ENCODE data around the gene PCNT. TPM values are rescaled to one million over a fixed set of nuclear protein-coding genes. Genes with fewer than 3 reads are reported as not detected.

The PCNT gene
- total and polyA plus RNA-seq, 9 of the 15 experiments (the other 6 are each of a cell fraction or from before 2014, with no cell fraction given), result 9.1 to 53.5 (median 31.3) TPM

DNA sequence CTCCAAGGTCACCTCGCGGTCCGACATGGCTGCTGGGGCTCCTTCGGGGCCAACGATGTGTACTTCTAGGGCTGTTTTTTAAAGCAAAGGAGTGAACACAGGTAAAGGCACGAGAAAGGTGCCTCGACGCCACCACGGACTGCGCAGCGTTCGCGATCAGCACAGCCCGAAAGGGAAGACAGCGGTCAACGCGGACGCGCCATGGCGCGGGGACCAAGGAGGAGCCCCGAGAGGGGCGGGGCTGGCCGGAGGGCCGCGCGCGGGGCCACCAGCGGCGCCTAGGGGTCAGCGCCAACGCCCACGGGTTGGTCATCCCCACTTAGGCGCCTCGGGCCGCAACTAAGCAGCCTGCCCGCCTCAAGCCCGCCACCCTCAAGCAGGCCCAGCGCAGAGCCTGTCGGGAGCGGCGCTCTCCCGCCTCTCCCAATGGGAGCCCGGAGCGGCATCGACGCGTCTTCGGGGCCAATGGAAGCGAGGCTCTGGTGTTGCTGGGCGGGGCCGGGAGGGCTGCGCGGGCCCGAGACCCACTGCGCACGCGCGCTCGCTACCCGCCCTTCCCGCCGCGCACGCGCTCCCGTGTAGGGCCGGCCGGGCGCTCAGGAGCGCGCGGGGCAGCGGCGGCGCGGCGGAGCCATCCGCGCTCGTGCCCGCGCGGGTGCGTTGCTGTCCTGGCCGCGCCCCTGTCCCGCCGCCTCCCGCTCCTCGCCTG, 134.5 kb downstream of the PCNT start, which contains the start of gene DIP2A (continued):
- TF ChIP-seq AFF1 (IDR thresholded peaks at IDR 0.05; ENCODE audit: low read depth in 1 of 2, partially characterized antibody in 2 of 2), result no peak
- TF ChIP-seq KAT2B (IDR thresholded peaks at IDR 0.05; ENCODE audit: low read depth, low read length), result no peak
- TF ChIP-seq MEF2A (IDR thresholded peaks at IDR 0.05; ENCODE audit: control insufficient read depth, low read depth, low read length), result no peak
- peak; percentile 75 to 77 for TF ChIP-seq NONO (IDR thresholded peaks at IDR 0.05; ENCODE audit: low read depth in 2 of 2, low read length in 1 of 2)
- TF ChIP-seq, protein P1, sequence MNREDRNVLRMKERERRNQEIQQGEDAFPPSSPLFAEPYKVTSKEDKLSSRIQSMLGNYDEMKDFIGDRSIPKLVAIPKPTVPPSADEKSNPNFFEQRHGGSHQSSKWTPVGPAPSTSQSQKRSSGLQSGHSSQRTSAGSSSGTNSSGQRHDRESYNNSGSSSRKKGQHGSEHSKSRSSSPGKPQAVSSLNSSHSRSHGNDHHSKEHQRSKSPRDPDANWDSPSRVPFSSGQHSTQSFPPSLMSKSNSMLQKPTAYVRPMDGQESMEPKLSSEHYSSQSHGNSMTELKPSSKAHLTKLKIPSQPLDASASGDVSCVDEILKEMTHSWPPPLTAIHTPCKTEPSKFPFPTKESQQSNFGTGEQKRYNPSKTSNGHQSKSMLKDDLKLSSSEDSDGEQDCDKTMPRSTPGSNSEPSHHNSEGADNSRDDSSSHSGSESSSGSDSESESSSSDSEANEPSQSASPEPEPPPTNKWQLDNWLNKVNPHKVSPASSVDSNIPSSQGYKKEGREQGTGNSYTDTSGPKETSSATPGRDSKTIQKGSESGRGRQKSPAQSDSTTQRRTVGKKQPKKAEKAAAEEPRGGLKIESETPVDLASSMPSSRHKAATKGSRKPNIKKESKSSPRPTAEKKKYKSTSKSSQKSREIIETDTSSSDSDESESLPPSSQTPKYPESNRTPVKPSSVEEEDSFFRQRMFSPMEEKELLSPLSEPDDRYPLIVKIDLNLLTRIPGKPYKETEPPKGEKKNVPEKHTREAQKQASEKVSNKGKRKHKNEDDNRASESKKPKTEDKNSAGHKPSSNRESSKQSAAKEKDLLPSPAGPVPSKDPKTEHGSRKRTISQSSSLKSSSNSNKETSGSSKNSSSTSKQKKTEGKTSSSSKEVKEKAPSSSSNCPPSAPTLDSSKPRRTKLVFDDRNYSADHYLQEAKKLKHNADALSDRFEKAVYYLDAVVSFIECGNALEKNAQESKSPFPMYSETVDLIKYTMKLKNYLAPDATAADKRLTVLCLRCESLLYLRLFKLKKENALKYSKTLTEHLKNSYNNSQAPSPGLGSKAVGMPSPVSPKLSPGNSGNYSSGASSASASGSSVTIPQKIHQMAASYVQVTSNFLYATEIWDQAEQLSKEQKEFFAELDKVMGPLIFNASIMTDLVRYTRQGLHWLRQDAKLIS (CRISPR knock-in tag; IDR thresholded peaks at IDR 0.05), result peak; percentile 94
- no peak for TF ChIP-seq ZNF778 (CRISPR knock-in tag; IDR thresholded peaks at IDR 0.05)
- TF ChIP-seq ZFPM2 (CRISPR knock-in tag; IDR thresholded peaks at IDR 0.05), result no peak
- TF ChIP-seq RB1 (IDR thresholded peaks at IDR 0.05; ENCODE audit: low read depth), result peak; percentile 93
- peak; percentile 71 for TF ChIP-seq MBD2 (IDR thresholded peaks at IDR 0.05; ENCODE audit: borderline replicate concordance, low read depth)
- no peak for TF ChIP-seq NCOA6 (IDR thresholded peaks at IDR 0.05)
- no peak for TF ChIP-seq ZSCAN32 (CRISPR knock-in tag; IDR thresholded peaks at IDR 0.05)
- TF ChIP-seq ZFP91 (CRISPR knock-in tag; IDR thresholded peaks at IDR 0.05), result no peak
- no peak for TF ChIP-seq CBX2 (IDR thresholded peaks at IDR 0.05; ENCODE audit: insufficient read depth, low read length, poor library complexity, severe bottlenecking)
- TF ChIP-seq ZNF518B (CRISPR knock-in tag; IDR thresholded peaks at IDR 0.05), result no peak
